ENCODE data around the gene ZNF77.
"Not testable (repeated sequence)": the region's sequence is repeated elsewhere in the genome, so short reads cannot be mapped to it uniquely, and the experiment has no call there.

The ZNF77 gene

DNA sequence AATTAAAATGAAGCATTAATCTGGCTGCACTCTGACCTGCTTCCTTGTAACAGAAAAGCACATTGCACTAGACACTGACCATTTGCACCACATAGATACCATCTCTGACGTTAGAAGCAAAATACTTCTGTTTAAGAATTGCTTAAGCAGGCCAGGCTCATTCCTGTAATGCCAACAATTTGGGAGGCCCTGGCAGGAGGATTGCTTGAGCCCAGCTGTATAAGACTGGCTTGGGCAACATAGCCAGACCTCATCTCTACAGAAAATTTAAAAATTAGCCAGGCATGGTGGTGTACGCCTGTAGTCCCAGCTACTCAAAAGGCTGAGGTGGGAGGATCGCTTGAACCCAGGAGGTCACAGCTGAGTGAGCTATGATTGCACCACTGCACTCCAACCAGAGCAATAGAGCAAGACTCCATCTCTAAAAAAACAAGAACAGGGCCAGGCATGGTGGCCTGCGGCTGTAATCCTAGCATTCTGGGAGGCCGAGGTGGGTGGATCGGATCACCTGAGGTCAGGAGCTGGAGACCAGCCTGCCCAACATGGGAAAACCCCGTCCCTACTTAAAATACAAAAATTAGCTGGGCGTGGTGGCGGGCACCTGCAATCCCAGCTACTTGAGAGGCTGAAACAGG is 25.5 kb upstream of the ZNF77 start:
- TF ChIP-seq, protein P1, sequence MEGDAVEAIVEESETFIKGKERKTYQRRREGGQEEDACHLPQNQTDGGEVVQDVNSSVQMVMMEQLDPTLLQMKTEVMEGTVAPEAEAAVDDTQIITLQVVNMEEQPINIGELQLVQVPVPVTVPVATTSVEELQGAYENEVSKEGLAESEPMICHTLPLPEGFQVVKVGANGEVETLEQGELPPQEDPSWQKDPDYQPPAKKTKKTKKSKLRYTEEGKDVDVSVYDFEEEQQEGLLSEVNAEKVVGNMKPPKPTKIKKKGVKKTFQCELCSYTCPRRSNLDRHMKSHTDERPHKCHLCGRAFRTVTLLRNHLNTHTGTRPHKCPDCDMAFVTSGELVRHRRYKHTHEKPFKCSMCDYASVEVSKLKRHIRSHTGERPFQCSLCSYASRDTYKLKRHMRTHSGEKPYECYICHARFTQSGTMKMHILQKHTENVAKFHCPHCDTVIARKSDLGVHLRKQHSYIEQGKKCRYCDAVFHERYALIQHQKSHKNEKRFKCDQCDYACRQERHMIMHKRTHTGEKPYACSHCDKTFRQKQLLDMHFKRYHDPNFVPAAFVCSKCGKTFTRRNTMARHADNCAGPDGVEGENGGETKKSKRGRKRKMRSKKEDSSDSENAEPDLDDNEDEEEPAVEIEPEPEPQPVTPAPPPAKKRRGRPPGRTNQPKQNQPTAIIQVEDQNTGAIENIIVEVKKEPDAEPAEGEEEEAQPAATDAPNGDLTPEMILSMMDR (IDR thresholded peaks at IDR 0.05; ENCODE audit: control insufficient read depth, extremely low read depth, insufficient read depth): no peak
- H3K4me3 ChIP-seq (ENCODE audit: low read depth, low read length): no peak overlapping the region
- no peak for DNase-seq (ENCODE audit: low read depth)

DNA sequence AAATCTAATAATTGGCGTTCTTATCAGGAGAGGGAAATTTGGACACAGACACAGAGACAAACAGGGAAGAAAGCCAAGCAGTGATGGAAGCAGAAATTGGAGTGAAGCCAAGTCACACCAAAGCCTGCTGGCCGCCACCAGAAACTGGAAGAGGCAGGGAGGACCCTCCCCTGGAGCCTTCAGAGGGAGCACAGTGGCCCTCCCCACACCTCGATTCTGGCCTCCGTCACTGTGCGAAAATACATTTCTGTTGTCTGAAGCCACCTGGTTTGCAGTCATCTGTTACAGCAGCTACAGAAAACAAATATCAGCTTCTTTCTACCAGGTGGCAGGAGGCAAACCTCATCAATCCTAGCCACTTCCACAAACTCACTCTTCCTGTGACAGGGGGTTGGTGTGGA is 24.3 kb upstream of the ZNF77 start:
- TF ChIP-seq, protein P1 (IDR thresholded peaks at IDR 0.05; ENCODE audit: control insufficient read depth, extremely low read depth, insufficient read depth): no peak
- no peak overlapping the region for H3K4me3 ChIP-seq (ENCODE audit: low read depth, low read length)
- no peak for DNase-seq (ENCODE audit: low read depth)

DNA sequence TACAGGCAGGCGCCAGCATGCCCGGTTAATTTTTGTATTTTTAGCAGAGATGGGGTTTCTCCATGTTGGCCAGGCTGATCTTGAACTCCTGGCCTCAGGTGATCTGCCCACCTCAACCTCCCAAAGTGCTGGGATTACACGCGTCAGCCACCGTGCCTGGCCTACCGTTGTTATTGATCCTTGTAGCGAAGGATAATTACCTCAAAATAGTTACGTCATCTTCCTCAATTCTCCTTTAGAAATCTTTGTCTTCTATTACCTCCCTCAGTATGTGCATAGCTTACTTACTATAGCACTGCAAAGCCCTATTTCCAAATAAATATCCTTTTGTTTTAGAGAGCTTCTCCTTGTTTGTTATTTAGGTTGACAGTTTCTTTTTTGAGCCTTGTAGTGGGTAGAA is 23.2 kb upstream of the ZNF77 start:
- DNase-seq (ENCODE audit: low read depth): no peak
- no peak overlapping the region for H3K4me3 ChIP-seq (ENCODE audit: low read depth, low read length)
- TF ChIP-seq, protein P1 (IDR thresholded peaks at IDR 0.05; ENCODE audit: control insufficient read depth, extremely low read depth, insufficient read depth): no peak

DNA sequence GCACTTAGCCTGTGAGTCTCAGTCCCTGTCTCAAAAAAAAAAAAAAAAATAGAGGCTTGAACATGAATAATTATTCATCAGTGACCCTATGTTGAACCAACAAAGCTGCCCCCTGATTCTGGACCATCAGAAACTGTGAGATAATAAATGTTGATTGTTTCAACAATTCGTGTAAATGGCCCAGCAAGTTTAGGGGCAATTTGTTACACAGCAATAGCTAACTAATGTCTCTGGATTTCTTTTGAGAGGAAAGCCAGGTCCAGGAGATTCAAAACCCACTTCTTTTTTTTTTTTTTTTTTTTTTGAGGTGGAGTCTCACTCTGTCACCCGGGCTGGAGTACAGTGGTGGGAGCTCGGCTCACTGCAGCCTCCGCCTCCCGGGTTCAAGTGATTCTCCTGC is 20.1 kb upstream of the ZNF77 start:
- H3K4me3 ChIP-seq (ENCODE audit: low read depth, low read length): no peak overlapping the region
- no peak for DNase-seq (ENCODE audit: low read depth)
- TF ChIP-seq, protein P1 (IDR thresholded peaks at IDR 0.05; ENCODE audit: control insufficient read depth, extremely low read depth, insufficient read depth): no peak

DNA sequence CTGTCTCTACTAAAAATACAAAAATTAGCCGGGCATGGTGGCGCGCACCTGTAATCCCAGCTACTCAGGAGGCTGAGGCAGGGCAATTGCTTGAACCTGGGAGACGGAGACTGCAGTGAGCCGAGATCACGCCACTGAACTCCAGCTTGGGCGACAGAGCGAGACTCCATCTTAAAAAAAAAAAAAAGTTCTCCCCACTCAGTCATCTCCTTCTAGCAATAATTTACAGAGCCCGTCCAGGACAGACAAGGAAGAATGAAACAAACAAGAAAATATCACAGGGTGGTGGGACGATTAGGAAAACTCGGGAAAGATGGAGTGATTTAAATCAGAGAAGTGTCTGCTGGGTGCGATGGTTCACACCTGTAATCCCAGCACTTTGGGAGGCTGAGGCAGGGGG is 18.9 kb upstream of the ZNF77 start:
- DNase-seq (ENCODE audit: low read depth); H3K4me3 ChIP-seq (ENCODE audit: low read depth, low read length): not testable (repeated sequence)

DNA sequence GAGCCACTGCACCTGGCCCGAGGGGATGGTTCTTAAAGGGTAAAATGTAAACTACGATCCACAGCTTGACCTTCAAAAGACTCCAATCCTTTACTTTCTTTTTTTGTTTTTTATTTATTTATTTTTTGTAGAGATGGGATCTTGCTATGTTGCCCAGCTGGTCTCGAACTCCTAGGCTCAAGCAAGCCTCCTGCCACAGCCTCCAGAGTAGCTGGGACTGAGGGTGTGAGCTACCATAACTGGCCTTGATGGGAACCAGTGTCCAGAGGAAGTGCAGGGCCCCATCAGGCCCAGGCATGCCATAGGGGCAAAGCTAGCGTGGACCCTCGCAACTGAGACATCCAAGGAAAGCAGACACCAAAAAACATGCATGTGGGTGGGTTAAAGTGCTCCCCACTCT is 18.4 kb upstream of the ZNF77 start:
- TF ChIP-seq, protein P1 (IDR thresholded peaks at IDR 0.05; ENCODE audit: control insufficient read depth, extremely low read depth, insufficient read depth): no peak

DNA sequence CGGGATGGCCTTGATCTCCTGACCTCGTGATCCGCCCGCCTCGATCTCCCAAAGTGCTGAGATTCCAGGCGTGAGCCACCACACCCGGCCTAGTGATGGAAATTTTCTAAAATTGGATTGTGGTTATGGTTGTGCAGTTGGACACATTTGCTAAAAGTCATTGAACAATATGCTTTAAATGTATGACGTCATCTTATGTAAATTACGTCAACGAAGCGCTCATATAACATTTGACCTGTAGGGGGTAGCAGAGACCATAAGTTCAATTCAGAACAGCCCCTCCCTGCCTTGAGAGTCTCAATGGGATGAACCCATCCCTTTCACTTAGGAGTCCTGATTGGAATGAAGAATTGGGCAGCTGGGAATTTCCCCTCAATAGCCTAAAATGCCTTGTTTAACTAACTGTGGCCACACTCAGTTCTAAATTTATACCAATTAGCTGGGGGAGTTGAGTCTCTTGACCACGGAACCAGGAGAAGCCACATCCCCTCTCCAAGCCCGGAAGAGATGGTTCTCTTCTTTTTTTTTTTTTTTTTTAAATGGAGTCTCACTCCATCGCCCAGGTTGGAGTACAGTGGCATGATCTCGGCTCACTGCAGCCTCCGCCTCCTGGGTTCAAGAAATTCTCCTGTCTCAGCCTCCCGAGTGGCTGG is 17.4 kb upstream of the ZNF77 start:
- TF ChIP-seq, protein P1 (IDR thresholded peaks at IDR 0.05; ENCODE audit: control insufficient read depth, extremely low read depth, insufficient read depth): peak; percentile 55
- DNase-seq (ENCODE audit: low read depth): no peak
- no peak overlapping the region for H3K4me3 ChIP-seq (ENCODE audit: low read depth, low read length)

More for the DNA sequence above, 18.4 kb upstream of the ZNF77 start:
- no peak overlapping the region for H3K4me3 ChIP-seq (ENCODE audit: low read depth, low read length)
- DNase-seq (ENCODE audit: low read depth): no peak
